ENCODE data around the gene TMCO6.
"Not testable (repeated sequence)": the region's sequence is repeated elsewhere in the genome, so short reads cannot be mapped to it uniquely, and the experiment has no call there.

Gene TMCO6

DNA sequence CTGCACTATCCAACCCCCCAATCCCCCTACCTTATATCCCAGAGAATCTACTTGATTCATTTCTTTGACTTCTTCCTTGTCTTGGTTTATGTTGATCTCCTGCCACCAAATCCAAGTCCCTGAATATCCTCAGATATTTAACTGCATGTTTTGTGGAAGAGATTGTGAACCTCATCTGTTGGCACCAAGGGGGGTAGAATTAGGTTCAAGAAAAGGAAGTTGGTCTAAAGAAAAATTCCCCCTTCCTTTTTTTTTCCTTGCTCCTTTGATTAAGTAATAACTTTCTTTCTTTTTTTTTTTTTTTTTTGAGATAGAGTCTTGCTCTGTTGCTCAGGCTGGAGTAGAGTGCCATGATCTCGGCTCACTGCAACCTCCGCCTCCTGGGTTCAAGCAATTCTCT is 5.8 kb upstream of the TMCO6 start:
- no peak for ATAC-seq
- no peak for TF ChIP-seq GLIS3 (CRISPR knock-in tag; IDR thresholded peaks at IDR 0.05)

DNA sequence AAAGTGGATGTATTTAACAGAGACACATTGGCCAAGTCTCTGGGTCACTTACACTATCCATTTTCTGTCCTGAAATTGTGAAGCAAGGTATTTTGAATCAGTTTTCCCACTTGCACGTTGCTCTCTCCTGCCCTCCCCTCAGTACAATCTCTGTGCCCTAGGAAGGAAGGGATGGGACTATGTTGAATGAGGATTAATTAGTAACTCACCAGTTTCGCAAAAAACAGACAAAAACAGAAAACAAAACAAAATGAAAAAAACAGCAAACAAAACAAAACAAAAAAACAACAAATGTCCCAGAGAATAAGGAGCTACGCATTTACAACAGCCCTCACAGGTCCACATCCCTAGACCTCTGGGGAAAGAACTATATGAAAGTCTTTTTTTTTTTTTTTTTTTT is 5.1 kb upstream of the TMCO6 start:
- TF ChIP-seq CSDC2 (CRISPR knock-in tag; IDR thresholded peaks at IDR 0.05) (no peak), ZNF565 (CRISPR knock-in tag; conservative IDR thresholded peaks at IDR 0.05; ENCODE audit: low read depth) (no peak), ZFP3 (CRISPR knock-in tag; IDR thresholded peaks at IDR 0.05) (no peak)
- no peak for ATAC-seq

DNA sequence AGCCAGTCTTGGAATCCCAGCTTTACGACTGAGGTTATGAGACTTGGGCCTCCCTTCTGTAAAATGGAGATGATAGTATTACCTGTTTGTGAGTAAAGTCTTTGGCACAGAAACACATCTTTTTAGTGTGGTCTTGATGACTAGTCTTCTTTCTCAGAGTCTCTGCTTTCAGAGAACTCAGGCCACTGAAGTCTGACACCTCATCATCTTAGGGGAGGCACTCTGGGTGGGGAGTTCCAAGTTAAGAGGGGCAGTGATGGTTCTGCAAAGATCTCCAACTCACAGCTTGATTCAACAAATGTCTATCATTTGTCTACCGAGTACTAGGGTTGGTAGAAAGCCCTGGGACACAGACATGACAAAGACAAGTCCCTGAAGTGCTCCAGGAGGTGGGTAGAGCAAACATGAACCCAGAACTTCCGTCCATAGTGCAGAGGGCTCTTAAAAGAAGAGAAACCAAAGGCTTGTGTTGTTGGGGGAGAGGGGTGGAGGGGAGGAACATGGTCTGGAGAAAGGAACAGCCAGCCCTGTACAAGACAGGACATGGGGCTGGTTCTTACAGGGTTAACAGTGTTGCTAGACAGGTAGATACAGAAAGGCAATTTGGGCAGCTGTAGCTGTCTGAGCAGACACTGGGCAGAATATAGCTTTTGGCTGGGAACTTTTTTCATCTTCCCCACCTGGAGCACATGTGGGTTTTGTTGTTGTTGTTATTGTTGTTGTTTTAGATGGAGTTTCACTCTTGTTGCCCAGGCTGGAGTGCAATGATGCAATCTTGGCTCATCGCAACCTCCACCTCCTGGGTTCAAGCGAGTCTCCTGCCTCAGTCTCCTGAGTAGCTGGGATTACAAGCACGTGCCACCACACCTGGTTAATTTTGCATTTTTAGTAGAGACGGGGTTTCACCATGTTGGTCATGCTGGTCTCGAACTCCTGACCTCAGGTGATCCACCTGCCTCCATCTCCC is 3.7 kb upstream of the TMCO6 start:
- no peak for ATAC-seq
- TF ChIP-seq GLIS3 (CRISPR knock-in tag; IDR thresholded peaks at IDR 0.05) (no peak), TCF4 (CRISPR knock-in tag; IDR thresholded peaks at IDR 0.05; ENCODE audit: borderline replicate concordance) (no peak), PPARA (CRISPR knock-in tag; IDR thresholded peaks at IDR 0.05; ENCODE audit: borderline replicate concordance) (no peak), ZNF70 (CRISPR knock-in tag; IDR thresholded peaks at IDR 0.05) (no peak), ESRRG (CRISPR knock-in tag; IDR thresholded peaks at IDR 0.05) (no peak), ZFP3 (CRISPR knock-in tag; IDR thresholded peaks at IDR 0.05) (no peak), SNAI2 (CRISPR knock-in tag; IDR thresholded peaks at IDR 0.05) (no peak), ZNF8 (CRISPR knock-in tag; IDR thresholded peaks at IDR 0.05) (no peak)

DNA sequence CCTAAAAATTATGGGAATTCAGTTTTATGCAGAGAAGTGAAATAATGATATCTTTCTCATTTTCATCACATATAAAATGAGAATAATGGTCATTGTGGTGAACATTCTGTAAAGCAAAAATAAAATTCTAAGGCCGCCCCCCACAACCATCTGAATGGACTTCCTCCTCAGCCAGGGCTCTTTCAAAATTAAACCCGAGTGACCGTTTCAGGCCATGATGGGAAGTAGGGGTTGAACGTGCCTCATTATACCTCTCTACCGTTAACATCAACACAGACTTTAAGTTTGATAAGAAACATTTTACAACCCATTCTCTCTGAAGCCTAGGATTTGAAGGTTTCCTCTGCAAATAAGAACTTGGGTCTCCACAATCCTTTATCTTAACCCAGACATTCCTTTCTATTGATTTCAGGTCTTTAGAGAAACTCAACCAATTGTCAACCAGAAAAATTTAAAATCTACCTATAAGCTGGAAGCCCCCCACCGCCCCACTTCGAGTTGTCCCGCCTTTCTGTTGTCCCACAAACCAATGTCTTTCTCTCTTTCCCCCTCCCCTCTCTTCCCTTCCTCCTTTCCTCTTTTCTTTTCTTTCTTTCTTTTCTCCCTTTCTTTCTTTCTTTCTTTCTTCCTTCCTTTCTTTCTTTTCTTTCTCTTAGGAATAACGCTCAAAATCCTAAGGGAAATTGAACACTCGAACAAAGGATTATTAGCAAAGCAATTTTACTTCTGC is 1.7 kb upstream of the TMCO6 start:
- no peak for TF ChIP-seq BACH2 (CRISPR knock-in tag; IDR thresholded peaks at IDR 0.05; ENCODE audit: borderline replicate concordance)
- no peak for TF ChIP-seq ZFP3 (CRISPR knock-in tag; IDR thresholded peaks at IDR 0.05)
- TF ChIP-seq ZNF70 (CRISPR knock-in tag; IDR thresholded peaks at IDR 0.05) = no peak
- TF ChIP-seq SNAI2 (CRISPR knock-in tag; IDR thresholded peaks at IDR 0.05) = no peak
- no peak for TF ChIP-seq ZFP30 (CRISPR knock-in tag; IDR thresholded peaks at IDR 0.05)
- TF ChIP-seq, protein P1, sequence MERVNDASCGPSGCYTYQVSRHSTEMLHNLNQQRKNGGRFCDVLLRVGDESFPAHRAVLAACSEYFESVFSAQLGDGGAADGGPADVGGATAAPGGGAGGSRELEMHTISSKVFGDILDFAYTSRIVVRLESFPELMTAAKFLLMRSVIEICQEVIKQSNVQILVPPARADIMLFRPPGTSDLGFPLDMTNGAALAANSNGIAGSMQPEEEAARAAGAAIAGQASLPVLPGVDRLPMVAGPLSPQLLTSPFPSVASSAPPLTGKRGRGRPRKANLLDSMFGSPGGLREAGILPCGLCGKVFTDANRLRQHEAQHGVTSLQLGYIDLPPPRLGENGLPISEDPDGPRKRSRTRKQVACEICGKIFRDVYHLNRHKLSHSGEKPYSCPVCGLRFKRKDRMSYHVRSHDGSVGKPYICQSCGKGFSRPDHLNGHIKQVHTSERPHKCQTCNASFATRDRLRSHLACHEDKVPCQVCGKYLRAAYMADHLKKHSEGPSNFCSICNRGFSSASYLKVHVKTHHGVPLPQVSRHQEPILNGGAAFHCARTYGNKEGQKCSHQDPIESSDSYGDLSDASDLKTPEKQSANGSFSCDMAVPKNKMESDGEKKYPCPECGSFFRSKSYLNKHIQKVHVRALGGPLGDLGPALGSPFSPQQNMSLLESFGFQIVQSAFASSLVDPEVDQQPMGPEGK (CRISPR knock-in tag; IDR thresholded peaks at IDR 0.05; ENCODE audit: borderline replicate concordance) = no peak
- TF ChIP-seq RARB (CRISPR knock-in tag; IDR thresholded peaks at IDR 0.05) = no peak
- no peak for TF ChIP-seq ZNF8 (CRISPR knock-in tag; IDR thresholded peaks at IDR 0.05)
- no peak for TF ChIP-seq TCF4 (CRISPR knock-in tag; IDR thresholded peaks at IDR 0.05; ENCODE audit: borderline replicate concordance)
- TF ChIP-seq, protein P2, sequence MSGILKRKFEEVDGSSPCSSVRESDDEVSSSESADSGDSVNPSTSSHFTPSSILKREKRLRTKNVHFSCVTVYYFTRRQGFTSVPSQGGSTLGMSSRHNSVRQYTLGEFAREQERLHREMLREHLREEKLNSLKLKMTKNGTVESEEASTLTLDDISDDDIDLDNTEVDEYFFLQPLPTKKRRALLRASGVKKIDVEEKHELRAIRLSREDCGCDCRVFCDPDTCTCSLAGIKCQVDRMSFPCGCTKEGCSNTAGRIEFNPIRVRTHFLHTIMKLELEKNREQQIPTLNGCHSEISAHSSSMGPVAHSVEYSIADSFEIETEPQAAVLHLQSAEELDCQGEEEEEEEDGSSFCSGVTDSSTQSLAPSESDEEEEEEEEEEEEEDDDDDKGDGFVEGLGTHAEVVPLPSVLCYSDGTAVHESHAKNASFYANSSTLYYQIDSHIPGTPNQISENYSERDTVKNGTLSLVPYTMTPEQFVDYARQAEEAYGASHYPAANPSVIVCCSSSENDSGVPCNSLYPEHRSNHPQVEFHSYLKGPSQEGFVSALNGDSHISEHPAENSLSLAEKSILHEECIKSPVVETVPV (CRISPR knock-in tag; IDR thresholded peaks at IDR 0.05) = no peak
- TF ChIP-seq GLIS3 (CRISPR knock-in tag; IDR thresholded peaks at IDR 0.05) = no peak
- no peak for TF ChIP-seq CSDC2 (CRISPR knock-in tag; IDR thresholded peaks at IDR 0.05)
- TF ChIP-seq, protein P3, sequence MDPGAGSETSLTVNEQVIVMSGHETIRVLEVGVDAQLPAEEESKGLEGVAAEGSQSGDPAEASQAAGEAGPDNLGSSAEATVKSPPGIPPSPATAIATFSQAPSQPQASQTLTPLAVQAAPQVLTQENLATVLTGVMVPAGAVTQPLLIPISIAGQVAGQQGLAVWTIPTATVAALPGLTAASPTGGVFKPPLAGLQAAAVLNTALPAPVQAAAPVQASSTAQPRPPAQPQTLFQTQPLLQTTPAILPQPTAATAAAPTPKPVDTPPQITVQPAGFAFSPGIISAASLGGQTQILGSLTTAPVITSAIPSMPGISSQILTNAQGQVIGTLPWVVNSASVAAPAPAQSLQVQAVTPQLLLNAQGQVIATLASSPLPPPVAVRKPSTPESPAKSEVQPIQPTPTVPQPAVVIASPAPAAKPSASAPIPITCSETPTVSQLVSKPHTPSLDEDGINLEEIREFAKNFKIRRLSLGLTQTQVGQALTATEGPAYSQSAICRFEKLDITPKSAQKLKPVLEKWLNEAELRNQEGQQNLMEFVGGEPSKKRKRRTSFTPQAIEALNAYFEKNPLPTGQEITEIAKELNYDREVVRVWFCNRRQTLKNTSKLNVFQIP (CRISPR knock-in tag; IDR thresholded peaks at IDR 0.05; ENCODE audit: borderline replicate concordance, low read depth) = no peak
- no peak for TF ChIP-seq TOX (CRISPR knock-in tag; IDR thresholded peaks at IDR 0.05; ENCODE audit: borderline replicate concordance)

DNA sequence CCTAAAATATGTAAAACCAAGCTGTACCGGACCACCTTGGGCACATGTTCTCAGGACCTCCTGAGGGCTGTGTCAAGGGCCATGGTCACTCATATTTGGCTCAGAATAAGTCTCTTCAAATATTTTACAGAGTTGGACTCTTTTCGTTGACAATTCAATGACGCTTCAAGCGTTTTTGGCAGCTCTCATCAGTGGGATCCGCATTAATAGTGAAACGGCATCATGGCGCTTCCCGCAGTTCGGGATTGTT is 428 bp upstream of the TMCO6 start:
- ATAC-seq = not testable (repeated sequence)

More for the DNA sequence above, 1.7 kb upstream of the TMCO6 start:
- ATAC-seq = no peak

DNA sequence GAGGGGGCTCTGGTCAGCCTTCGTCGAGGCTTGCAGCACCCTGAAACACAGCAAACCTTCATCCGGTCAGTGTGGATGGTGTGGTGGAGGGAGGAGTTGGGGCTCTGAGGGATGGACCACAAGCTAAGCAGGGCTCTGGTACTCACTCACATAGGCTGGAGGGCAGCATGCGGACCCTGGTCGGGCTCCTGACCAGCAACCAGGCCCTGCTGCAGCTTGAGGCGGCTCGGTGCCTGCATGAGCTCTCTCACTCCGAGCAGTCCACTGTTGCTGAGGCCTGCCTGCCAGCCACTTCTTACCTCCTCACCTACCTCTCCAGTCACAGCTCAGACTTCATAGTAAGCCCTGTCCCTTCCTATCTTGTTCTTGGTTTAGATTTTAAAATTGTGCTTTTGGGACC is 2.5 kb downstream of the TMCO6 start:
- no peak for TF ChIP-seq ZC3H10 (CRISPR knock-in tag; IDR thresholded peaks at IDR 0.05)
- ATAC-seq = no peak
